IMR-90 (cell line): ENCODE measurements around the gene EFEMP1. TPM values are rescaled to one million over a fixed set of nuclear protein-coding genes. Genes with fewer than 3 reads are reported as not detected.

Experiments used
- ATAC-seq: fragments of 200-7000 bp; cut with Tn5 transposase; 2 replicates; pipeline ENCODE4 v1.9.1; 2020; ENCODE audit warnings: low read depth, mild to moderate bottlenecking, moderate library complexity
- BruUV-seq: library from RNA; stranded (reverse); fragments of 400-500 nt; replicated peaks from 2 replicates; lab custom pipeline; 2021; lab: Mats Ljungman, UMichigan
- CTCF ChIA-PET: fragments of 300-600 bp; formaldehyde crosslinking; extraction: SDS; loops from one replicate; lab custom pipeline; 2021; ENCODE audit warnings: antibody characterized with exemption; lab: Yijun Ruan, JAX
- POLR2A ChIA-PET: fragments of 300-600 bp; sonication (Branson Sonifier 250); formaldehyde crosslinking; loops from one replicate; lab custom pipeline; 2022; ENCODE audit warnings: antibody characterized with exemption; ENCODE audit not compliant: unreplicated experiment; lab: Charles Lee
- DNase-seq: peaks from one replicate; pipeline ENCODE4 v3.0.0; 2013
- H2AFZ ChIP-seq: replicated peaks from 2 replicates; pipeline ENCODE3; 2013; ENCODE audit warnings: low read length, mild to moderate bottlenecking; ENCODE audit not compliant: poor library complexity
- H2AK5ac ChIP-seq: 2 replicates; pipeline ENCODE4 v1.6.1; 2013; ENCODE audit warnings: low read depth, low read length, inconsistent platforms
- H2AK9ac ChIP-seq: replicated peaks from 2 replicates; pipeline ENCODE3; 2013; ENCODE audit warnings: mild to moderate bottlenecking, low read depth, low read length, moderate library complexity; ENCODE audit not compliant: poor library complexity
- H2BK120ac ChIP-seq: 2 replicates; pipeline ENCODE4 v1.6.1; 2013; ENCODE audit warnings: low read depth, low read length, inconsistent platforms
- H2BK15ac ChIP-seq: 3 replicates; pipeline ENCODE4 v1.6.1; 2013; ENCODE audit warnings: low read depth, low read length, inconsistent platforms
- H2BK20ac ChIP-seq: 2 replicates; pipeline ENCODE4 v1.6.1; 2013; ENCODE audit warnings: low read depth, mild to moderate bottlenecking, inconsistent platforms, low read length, moderate library complexity
- H2BK5ac ChIP-seq: 2 replicates; pipeline ENCODE4 v1.6.1; 2013; ENCODE audit warnings: mild to moderate bottlenecking, low read depth, low read length, inconsistent platforms; ENCODE audit not compliant: poor library complexity, severe bottlenecking
- H3K14ac ChIP-seq: replicated peaks from 2 replicates; pipeline ENCODE4 v1.6.1; 2013; ENCODE audit warnings: low read depth, low read length, inconsistent platforms
- H3K18ac ChIP-seq: 2 replicates; pipeline ENCODE4 v1.6.1; 2013; ENCODE audit warnings: low read depth, low read length, control low read depth
- H3K23ac ChIP-seq: 2 replicates; pipeline ENCODE4 v1.6.1; 2013; ENCODE audit warnings: low read depth, low read length, inconsistent platforms
- H3K27ac ChIP-seq: 2 replicates; pipeline ENCODE4 v1.5.1; 2013; ENCODE audit warnings: mild to moderate bottlenecking, control low read depth, low read length; ENCODE audit not compliant: insufficient read depth
- H3K27me3 ChIP-seq: 2 replicates; pipeline ENCODE4 v1.6.1; 2013; ENCODE audit warnings: low read length; ENCODE audit not compliant: control insufficient read depth, insufficient read depth
- H3K36me3 ChIP-seq: 2 replicates; pipeline ENCODE4 v1.6.1; 2013; ENCODE audit warnings: low read length, mixed read lengths; ENCODE audit not compliant: control insufficient read depth, insufficient read depth
- H3K4ac ChIP-seq: 2 replicates; pipeline ENCODE4 v1.6.1; 2013; ENCODE audit warnings: low read depth, low read length, inconsistent platforms
- H3K4me1 ChIP-seq: 2 replicates; pipeline ENCODE4 v1.6.1; 2013; ENCODE audit warnings: low read length, mixed read lengths; ENCODE audit not compliant: control insufficient read depth, insufficient read depth
- H3K4me2 ChIP-seq: 2 replicates; pipeline ENCODE4 v1.6.1; 2013; ENCODE audit warnings: low read depth, mild to moderate bottlenecking, control low read depth, low read length, moderate library complexity
- H3K4me3 ChIP-seq: 2 replicates; pipeline ENCODE4 v1.5.1; 2013; ENCODE audit warnings: low read depth, mild to moderate bottlenecking, control low read depth, low read length, moderate library complexity; ENCODE audit not compliant: insufficient read depth
- H3K56ac ChIP-seq: 2 replicates; pipeline ENCODE4 v1.6.1; 2013; ENCODE audit warnings: low read length, inconsistent platforms; ENCODE audit not compliant: insufficient read depth; ENCODE audit errors: extremely low read depth
- H3K79me1 ChIP-seq, 2 experiments: 2 replicates each; pipeline ENCODE4 v1.6.1; 2013; ENCODE audit warnings: low read length in 2 of 2, inconsistent platforms in 1 of 2, low read depth in 1 of 2
- H3K9ac ChIP-seq: 2 replicates; pipeline ENCODE4 v1.6.1; 2013; ENCODE audit warnings: low read depth, low read length, control low read depth
- H3K9me1 ChIP-seq: 2 replicates; pipeline ENCODE4 v1.6.1; 2013; ENCODE audit warnings: low read length, inconsistent platforms; ENCODE audit not compliant: insufficient read depth
- H3K9me3 ChIP-seq: 2 replicates; pipeline ENCODE4 v1.6.1; 2013; ENCODE audit warnings: low read length; ENCODE audit not compliant: control insufficient read depth, insufficient read depth
- H4K20me1 ChIP-seq: 2 replicates; pipeline ENCODE4 v1.6.1; 2013; ENCODE audit warnings: low read length, inconsistent platforms; ENCODE audit not compliant: insufficient read depth
- H4K5ac ChIP-seq: 2 replicates; pipeline ENCODE4 v1.6.1; 2013; ENCODE audit warnings: mild to moderate bottlenecking, low read depth, low read length, control low read depth
- H4K8ac ChIP-seq, 2 experiments: 2 replicates each; pipeline ENCODE4 v1.6.1; 2013; ENCODE audit warnings: low read depth in 2 of 2, low read length in 2 of 2, control low read depth in 1 of 2, inconsistent platforms in 1 of 2
- H4K91ac ChIP-seq: 2 replicates; pipeline ENCODE4 v1.6.1; 2013; ENCODE audit warnings: low read depth, low read length, inconsistent platforms; ENCODE audit not compliant: insufficient read depth
- BHLHE40 ChIP-seq: fragments of 150-350 bp; IDR thresholded peaks from 2 replicates; pipeline ENCODE4 v1.6.1; 2016; ENCODE audit warnings: mild to moderate bottlenecking, low read depth, low read length
- CEBPB ChIP-seq: IDR thresholded peaks from 2 replicates; pipeline ENCODE4 v1.6.1; 2012; ENCODE audit warnings: low read depth, low read length, improper control_type of control experiment
- CHD1 ChIP-seq: IDR thresholded peaks from 2 replicates; pipeline ENCODE4 v1.6.1; 2012; ENCODE audit warnings: low read depth, low read length, improper control_type of control experiment
- FOS ChIP-seq: fragments of 150-350 bp; IDR thresholded peaks from 2 replicates; pipeline ENCODE4 v1.6.1; 2016; ENCODE audit warnings: low read depth, low read length
- MAZ ChIP-seq: IDR thresholded peaks from 2 replicates; pipeline ENCODE4 v1.6.1; 2012; ENCODE audit warnings: low read depth, mild to moderate bottlenecking, low read length, improper control_type of control experiment, moderate library complexity, borderline replicate concordance
- MXI1 ChIP-seq: IDR thresholded peaks from 2 replicates; pipeline ENCODE4 v1.6.1; 2012; ENCODE audit warnings: low read depth, mild to moderate bottlenecking, low read length, moderate library complexity, borderline replicate concordance
- POLR2A ChIP-seq: IDR thresholded peaks from 2 replicates; pipeline ENCODE4 v1.6.1; 2012; ENCODE audit warnings: mild to moderate bottlenecking, low read depth, low read length
- RCOR1 ChIP-seq: IDR thresholded peaks from 2 replicates; pipeline ENCODE4 v1.6.1; 2012; ENCODE audit warnings: mild to moderate bottlenecking, low read length, improper control_type of control experiment; ENCODE audit not compliant: insufficient replicate concordance
- SMC3 ChIP-seq: fragments of 150-350 bp; IDR thresholded peaks from 2 replicates; pipeline ENCODE4 v1.6.1; 2016; ENCODE audit warnings: low read depth, mild to moderate bottlenecking, antibody characterized with exemption, low read length, moderate library complexity
- WGBS, 2 experiments: methylation state at CpG; one replicate each; pipeline versions ENCODE4 v1.1.5 to v1.1.7; 2013; ENCODE audit warnings: missing lambda C conversion rate in 2 of 2; ENCODE audit not compliant: insufficient read length in 1 of 2; ENCODE audit errors: extremely low coverage in 2 of 2; 5-methylcytosine and 5-hydroxymethylcytosine counted together
- dilution Hi-C: fragments of 300-500 bp; cut with HindIII; formaldehyde crosslinking; loops from one replicate; pipeline ENCODE4 v1.14.3; 2018; ENCODE audit warnings: low sequenced_read_pairs; ENCODE audit not compliant: unreplicated experiment
- in situ Hi-C: fragments of 300-500 bp; cut with MboI; formaldehyde crosslinking; loops from 3 replicates; pipeline ENCODE4 v1.14.3; 2019; ENCODE audit warnings: low sequenced_read_pairs, inconsistent platforms, mixed read lengths
- intact Hi-C: fragments of 100-400 bp; cut with micrococcal nuclease; formaldehyde crosslinking; loops from 2 replicates; pipeline ENCODE4 v1.10.0; 2022
- polyA plus RNA-seq, 3 experiments: library from polyadenylated mRNA; depleted of rRNA; stranded (reverse); fragments of >200 nt; gene quantifications; 2 replicates each; pipeline ENCODE4 v1.2.3, GENCODE V29; 2012; ENCODE audit warnings: low replicate concordance in 1 of 3
- total RNA-seq: library from RNA; depleted of rRNA; stranded (reverse); fragments of >200 nt; gene quantifications from 2 replicates; pipeline ENCODE4 v1.2.3, GENCODE V29; 2012
- TF ChIP-seq, protein P1 (sequence below): fragments of 150-350 bp; IDR thresholded peaks from 2 replicates; pipeline ENCODE4 v1.6.1; 2016; ENCODE audit warnings: low read depth, mild to moderate bottlenecking, low read length, moderate library complexity, borderline replicate concordance
- TF ChIP-seq, protein P2 (sequence below): conservative IDR thresholded peaks from 2 replicates; pipeline ENCODE4 v1.5.1; 2012; ENCODE audit warnings: mild to moderate bottlenecking, low read depth, low read length, improper control_type of control experiment
- TF ChIP-seq, protein P3 (sequence below): fragments of 150-350 bp; IDR thresholded peaks from 2 replicates; pipeline ENCODE4 v1.6.1; 2017; ENCODE audit warnings: mild to moderate bottlenecking, antibody characterized with exemption, low read length, low read depth

EFEMP1 gene
- total and polyA plus RNA-seq, 2 of the 4 experiments (the other 2 are of a cell fraction), result 214 to 219 TPM

DNA sequence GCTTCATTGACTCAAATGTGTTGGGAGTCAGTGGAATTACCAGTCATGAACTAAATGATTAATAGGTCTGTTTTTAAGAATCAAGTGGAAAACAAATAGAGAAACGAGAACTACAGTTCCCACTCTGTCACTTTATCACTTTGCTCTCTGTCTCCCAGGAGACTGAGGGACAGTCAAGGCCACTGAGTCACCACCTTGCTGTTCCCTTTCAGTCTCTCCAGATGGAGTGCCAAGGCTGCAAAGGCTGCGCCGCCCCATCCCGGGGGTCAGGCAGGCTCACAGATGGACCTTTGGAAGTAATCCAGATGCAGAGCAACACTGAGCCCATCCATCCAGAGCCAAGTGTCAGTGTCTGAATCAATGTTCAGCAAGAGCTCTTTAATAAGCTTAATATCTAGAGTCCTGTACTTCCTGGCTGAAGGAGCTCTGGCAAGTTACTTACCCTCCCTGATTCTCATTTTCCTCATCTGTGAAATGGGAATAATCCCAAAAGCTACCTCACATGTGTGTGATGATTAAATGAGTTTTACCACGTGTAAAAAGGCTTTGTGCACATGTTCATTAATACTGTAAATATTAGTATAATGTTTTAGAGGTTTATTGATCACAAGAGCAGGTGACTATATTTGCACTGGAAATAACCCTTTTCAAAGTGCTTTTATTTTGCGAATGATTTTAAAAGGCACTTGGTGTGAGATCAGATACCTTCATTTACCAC lies 43.0 kb upstream of the EFEMP1 start:
- no peak overlapping the region for H4K5ac ChIP-seq
- no peak overlapping the region; the same call in 1 of the 2 replicates for H2BK120ac ChIP-seq
- POLR2A ChIA-PET, result no interaction called here
- no peak for TF ChIP-seq CHD1
- TF ChIP-seq, protein P1, sequence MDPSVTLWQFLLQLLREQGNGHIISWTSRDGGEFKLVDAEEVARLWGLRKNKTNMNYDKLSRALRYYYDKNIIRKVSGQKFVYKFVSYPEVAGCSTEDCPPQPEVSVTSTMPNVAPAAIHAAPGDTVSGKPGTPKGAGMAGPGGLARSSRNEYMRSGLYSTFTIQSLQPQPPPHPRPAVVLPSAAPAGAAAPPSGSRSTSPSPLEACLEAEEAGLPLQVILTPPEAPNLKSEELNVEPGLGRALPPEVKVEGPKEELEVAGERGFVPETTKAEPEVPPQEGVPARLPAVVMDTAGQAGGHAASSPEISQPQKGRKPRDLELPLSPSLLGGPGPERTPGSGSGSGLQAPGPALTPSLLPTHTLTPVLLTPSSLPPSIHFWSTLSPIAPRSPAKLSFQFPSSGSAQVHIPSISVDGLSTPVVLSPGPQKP, result no peak
- no peak for TF ChIP-seq POLR2A
- TF ChIP-seq MAZ, result no peak
- no peak for TF ChIP-seq RCOR1
- TF ChIP-seq, protein P2, sequence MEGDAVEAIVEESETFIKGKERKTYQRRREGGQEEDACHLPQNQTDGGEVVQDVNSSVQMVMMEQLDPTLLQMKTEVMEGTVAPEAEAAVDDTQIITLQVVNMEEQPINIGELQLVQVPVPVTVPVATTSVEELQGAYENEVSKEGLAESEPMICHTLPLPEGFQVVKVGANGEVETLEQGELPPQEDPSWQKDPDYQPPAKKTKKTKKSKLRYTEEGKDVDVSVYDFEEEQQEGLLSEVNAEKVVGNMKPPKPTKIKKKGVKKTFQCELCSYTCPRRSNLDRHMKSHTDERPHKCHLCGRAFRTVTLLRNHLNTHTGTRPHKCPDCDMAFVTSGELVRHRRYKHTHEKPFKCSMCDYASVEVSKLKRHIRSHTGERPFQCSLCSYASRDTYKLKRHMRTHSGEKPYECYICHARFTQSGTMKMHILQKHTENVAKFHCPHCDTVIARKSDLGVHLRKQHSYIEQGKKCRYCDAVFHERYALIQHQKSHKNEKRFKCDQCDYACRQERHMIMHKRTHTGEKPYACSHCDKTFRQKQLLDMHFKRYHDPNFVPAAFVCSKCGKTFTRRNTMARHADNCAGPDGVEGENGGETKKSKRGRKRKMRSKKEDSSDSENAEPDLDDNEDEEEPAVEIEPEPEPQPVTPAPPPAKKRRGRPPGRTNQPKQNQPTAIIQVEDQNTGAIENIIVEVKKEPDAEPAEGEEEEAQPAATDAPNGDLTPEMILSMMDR, result no peak
- TF ChIP-seq, protein P3, sequence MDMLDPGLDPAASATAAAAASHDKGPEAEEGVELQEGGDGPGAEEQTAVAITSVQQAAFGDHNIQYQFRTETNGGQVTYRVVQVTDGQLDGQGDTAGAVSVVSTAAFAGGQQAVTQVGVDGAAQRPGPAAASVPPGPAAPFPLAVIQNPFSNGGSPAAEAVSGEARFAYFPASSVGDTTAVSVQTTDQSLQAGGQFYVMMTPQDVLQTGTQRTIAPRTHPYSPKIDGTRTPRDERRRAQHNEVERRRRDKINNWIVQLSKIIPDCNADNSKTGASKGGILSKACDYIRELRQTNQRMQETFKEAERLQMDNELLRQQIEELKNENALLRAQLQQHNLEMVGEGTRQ, result no peak
- TF ChIP-seq CEBPB, result no peak
- no peak for TF ChIP-seq SMC3
- no peak for TF ChIP-seq MXI1
- TF ChIP-seq FOS, result no peak
- no peak for TF ChIP-seq BHLHE40
- H3K36me3 ChIP-seq, result no peaks in the 10 kb centered on the region
- intact Hi-C loops (no loop called here), in situ Hi-C loops (no loop called here), dilution Hi-C loops (no loop called here)
- no peak overlapping the region for H2BK20ac ChIP-seq
- no peak overlapping the region for H3K4ac ChIP-seq
- CTCF ChIA-PET, result no interaction called here
- no TSS peak for BruUV-seq
- ATAC-seq (peak; percentile 40), DNase-seq (peak; percentile 20)
- H2AFZ ChIP-seq, result no peak overlapping the region
- H3K23ac ChIP-seq, result no peak overlapping the region
- no peak overlapping the region for H3K56ac ChIP-seq
- H3K27ac ChIP-seq, result no peak overlapping the region
- H3K4me2 ChIP-seq, result peak overlapping the region; percentile 0; the same call in 1 of the 2 replicates
- H3K27me3 ChIP-seq, result no peaks in the 10 kb centered on the region
- no peak overlapping the region for H3K14ac ChIP-seq
- WGBS, 2 experiments, result no CpG with 5 or more reads among the region's 6 CpGs
- H3K9me1 ChIP-seq, result peaks cover 5% of the 10 kb centered on the region; the same call in 1 of the 2 replicates
- H3K9me3 ChIP-seq, result no peaks in the 10 kb centered on the region
- no peak overlapping the region for H3K9ac ChIP-seq
- H3K4me1 ChIP-seq, result peaks cover 5% of the 10 kb centered on the region
- peak overlapping the region; percentile 3; the same call in 1 of the 2 replicates for H3K18ac ChIP-seq
- peak overlapping the region; percentile 70; the same call in 2 of the 3 replicates for H2BK15ac ChIP-seq
- no peak overlapping the region for H3K4me3 ChIP-seq
- no peak overlapping the region for H2AK9ac ChIP-seq
- no peaks in the 10 kb centered on the region for H3K79me1 ChIP-seq
- H2AK5ac ChIP-seq, result no peak overlapping the region
- H4K8ac ChIP-seq, result peak overlapping the region in 1 of 2 experiments; percentile 9; a peak in 1 of 4 replicates
- no peak overlapping the region for H4K91ac ChIP-seq
- H2BK5ac ChIP-seq, result no peak overlapping the region
- H4K20me1 ChIP-seq, result no peaks in the 10 kb centered on the region
